ENCODE measurements around the gene ZIC1.

Gene ZIC1

GRCh38 chr3:147398813-147399534 is 10.2 kb upstream of the ZIC1 start:
- no peak for TF ChIP-seq CTCF (IDR thresholded peaks at IDR 0.05)

- no peak for TF ChIP-seq CTCF (IDR thresholded peaks at IDR 0.05)
Observed at GRCh38 chr3:147400111-147400510, 9.1 kb upstream of the ZIC1 start.

- TF ChIP-seq CTCF (IDR thresholded peaks at IDR 0.05), result no peak
Observed at GRCh38 chr3:147400999-147401398, 8.2 kb upstream of the ZIC1 start.

- no peak for TF ChIP-seq CTCF (IDR thresholded peaks at IDR 0.05)
Observed at GRCh38 chr3:147401421-147401820, 7.7 kb upstream of the ZIC1 start.

- no peak for TF ChIP-seq CTCF (IDR thresholded peaks at IDR 0.05)
Observed at GRCh38 chr3:147402159-147402558, 7.0 kb upstream of the ZIC1 start.

GRCh38 chr3:147403511-147403910 is 5.7 kb upstream of the ZIC1 start:
- TF ChIP-seq CTCF (IDR thresholded peaks at IDR 0.05), result no peak

- TF ChIP-seq CTCF (IDR thresholded peaks at IDR 0.05), result no peak
Observed at GRCh38 chr3:147404000-147404799, 5.0 kb upstream of the ZIC1 start.
